A673 (cell line): ENCODE measurements around the gene INKA1.

Source experiments
- CTCF ChIP-seq: fragments of 300-800, 200-600 bp; sonication (generic); conservative IDR thresholded peaks from 2 replicates; pipeline ENCODE4 v1.5.1; 2017; ENCODE audit warnings: low read depth, mild to moderate bottlenecking, antibody characterized with exemption, low read length, moderate library complexity, mixed read lengths
- EZH2 ChIP-seq: fragments of 200-600 bp; sonication (generic); IDR thresholded peaks from 2 replicates; pipeline ENCODE4 v1.6.1; 2017; ENCODE audit warnings: borderline replicate concordance, low read depth, mild to moderate bottlenecking, mixed read lengths, antibody characterized with exemption, low read length; ENCODE audit not compliant: poor library complexity, severe bottlenecking

GRCh38 chr3:49794926-49795905 lies 7.8 kb upstream of the INKA1 start:
- TF ChIP-seq CTCF (no peak), EZH2 (no peak)
